Stimulated activated naive CD8-positive, alpha-beta T cell treated with anti-CD3 and anti-CD28 coated beads, Interleukin-15, amount 100 ng/mL, for 72 hours (primary cell): ENCODE data around the gene SYVN1.

Source experiments
- ATAC-seq: fragments of 150-1000 bp; cut with Tn5 transposase; 2 replicates; pipeline ENCODE4 v1.10.0; 2021; ENCODE audit warnings: mild to moderate bottlenecking, moderate library complexity
- DNase-seq, 2 donors: peaks; one replicate each; pipeline ENCODE4 v3.0.0; 2021 to 2022
- H3K27ac Mint-ChIP-seq, 2 donors: one replicate each; pipeline ENCODE4 v1.8.0; 2022; ENCODE audit warnings: mild to moderate bottlenecking in 2 of 2, mixed read lengths in 2 of 2, moderate library complexity in 2 of 2
- H3K27me3 Mint-ChIP-seq: one replicate; pipeline ENCODE4 v1.8.0; 2022; ENCODE audit warnings: mixed read lengths
- H3K4me1 Mint-ChIP-seq: one replicate; pipeline ENCODE4 v1.8.0; 2022; ENCODE audit warnings: mild to moderate bottlenecking, mixed read lengths
- H3K4me3 Mint-ChIP-seq, 2 donors: one replicate each; pipeline ENCODE4 v1.8.0; 2022; ENCODE audit warnings: mild to moderate bottlenecking in 2 of 2, mixed read lengths in 2 of 2, moderate library complexity in 1 of 2
- H3K9me3 Mint-ChIP-seq, 2 donors: one replicate each; pipeline ENCODE4 v1.8.0; 2022; ENCODE audit warnings: mixed read lengths in 2 of 2

Gene SYVN1

DNA sequence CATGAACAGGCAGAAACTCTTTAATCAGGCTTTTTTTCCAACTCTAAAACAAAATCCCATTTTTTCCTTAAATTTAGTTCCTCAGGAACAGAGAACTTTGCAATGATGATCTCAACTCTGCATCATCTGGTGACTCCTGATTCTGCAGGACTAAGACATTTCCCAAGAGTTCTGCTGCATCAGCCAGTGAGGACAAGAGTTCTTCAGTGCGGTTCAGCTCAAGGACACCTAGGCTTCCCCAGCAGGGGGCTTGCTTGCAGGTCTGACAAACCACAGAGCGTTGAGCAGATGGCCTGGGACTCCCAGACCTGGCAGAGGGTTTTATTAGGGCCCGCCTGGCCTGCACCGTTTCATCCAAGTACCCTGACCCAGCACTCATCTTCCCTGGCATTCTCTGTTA, 56.9 kb downstream of the SYVN1 start:
- Mint-ChIP-seq H3K9me3 (no peaks in the 10 kb centered on the region), H3K27me3 (no peaks in the 10 kb centered on the region), H3K27ac (peak overlapping the region in 1 of 2 donors; percentile 63), H3K4me1 (peaks cover 53% of the 10 kb centered on the region), H3K4me3 (no peak overlapping the region)
- ATAC-seq (peak; percentile 27), DNase-seq (no peak)
